LNCAP (cell line): ENCODE measurements around the gene STPG3.

Experiments
- CTCF ChIP-seq: fragments of 450-650 bp; IDR thresholded peaks from 2 replicates; pipeline ENCODE4 v1.5.1; 2017; ENCODE audit warnings: mild to moderate bottlenecking

The STPG3 gene

GRCh38 chr9:137273611-137274320, 22.7 kb downstream of the STPG3 start:
- TF ChIP-seq CTCF, result no peak

GRCh38 chr9:137275203-137275587, 24.1 kb downstream of the STPG3 start:
- no peak for TF ChIP-seq CTCF

GRCh38 chr9:137275588-137276472, 24.7 kb downstream of the STPG3 start:
- no peak for TF ChIP-seq CTCF

GRCh38 chr9:137276473-137277328, 25.6 kb downstream of the STPG3 start:
- TF ChIP-seq CTCF, result no peak

- no peak for TF ChIP-seq CTCF
Observed at GRCh38 chr9:137277329-137278041, 26.4 kb downstream of the STPG3 start, which contains the start of gene TOR4A. TOR4A (plus strand) TSS chr9:137277726; CDS start chr9:137278690, 964 bp downstream.

- no peak for TF ChIP-seq CTCF
Observed at GRCh38 chr9:137278061-137278701, 27.1 kb downstream of the STPG3 start.
